Measurements from ENCODE around the gene ZNF74.

GRCh38 chr22:20386972-20387371 lies 7.0 kb upstream of the ZNF74 start:
- TF ChIP-seq CTCF (conservative IDR thresholded peaks at IDR 0.05 in 1 of 2, IDR thresholded peaks at IDR 0.05 in 1 of 2; ENCODE audit: extremely low read depth in 1 of 2, insufficient read depth in 1 of 2, low read depth in 1 of 2, low read length in 2 of 2) (no peak), EZH2 (IDR thresholded peaks at IDR 0.05; ENCODE audit: borderline replicate concordance, low read length) (no peak)

All from mammary epithelial cell (primary cell).